Astrocyte of the hippocampus (primary cell): Measurements from ENCODE around the gene S100PBP.

ENCODE experiments used
- DNase-seq: peaks from one replicate; pipeline ENCODE4 v3.0.0; 2011; ENCODE audit warnings: low read depth, low spot score

Gene S100PBP

GRCh38 chr1:32825181-32825580 is 7.7 kb downstream of the S100PBP start:
- no peak for DNase-seq

- peak; percentile 10 for DNase-seq
These were observed 10.9 kb downstream of the S100PBP start for GRCh38 chr1:32828341-32828740.

- DNase-seq, result peak; percentile 8
These were observed 12.8 kb downstream of the S100PBP start for GRCh38 chr1:32830092-32830852.

- no peak for DNase-seq
These were observed 14.4 kb downstream of the S100PBP start for GRCh38 chr1:32831878-32832277.

- no peak for DNase-seq
These were observed 31.1 kb downstream of the S100PBP start for GRCh38 chr1:32848354-32849063.

GRCh38 chr1:32855861-32856617 is 38.6 kb downstream of the S100PBP start:
- no peak for DNase-seq

GRCh38 chr1:32858136-32858535 is 40.7 kb downstream of the S100PBP start:
- no peak for DNase-seq

GRCh38 chr1:32858791-32859190 is 41.3 kb downstream of the S100PBP start:
- DNase-seq, result no peak

- DNase-seq, result no peak
These were observed 42.5 kb downstream of the S100PBP start for GRCh38 chr1:32859915-32860314.

GRCh38 chr1:32860566-32860965 is 43.1 kb downstream of the S100PBP start:
- no peak for DNase-seq

- no peak for DNase-seq
These were observed 44.6 kb downstream of the S100PBP start for GRCh38 chr1:32861904-32862695.

- DNase-seq, result no peak
These were observed 45.9 kb downstream of the S100PBP start for GRCh38 chr1:32863218-32863880.

GRCh38 chr1:32863881-32864245 is 46.4 kb downstream of the S100PBP start:
- DNase-seq, result no peak

GRCh38 chr1:32864375-32865019 is 47.0 kb downstream of the S100PBP start:
- no peak for DNase-seq

- no peak for DNase-seq
These were observed 48.4 kb downstream of the S100PBP start for GRCh38 chr1:32865639-32866405.

GRCh38 chr1:32867151-32867550 is 49.7 kb downstream of the S100PBP start:
- no peak for DNase-seq

- no peak for DNase-seq
These were observed 50.2 kb downstream of the S100PBP start for GRCh38 chr1:32867671-32868070.

GRCh38 chr1:32868085-32868484 is 50.6 kb downstream of the S100PBP start:
- DNase-seq, result no peak

- DNase-seq, result no peak
These were observed 51.5 kb downstream of the S100PBP start for GRCh38 chr1:32868806-32869455.
